Smooth muscle cell (in vitro differentiated cells): ENCODE data around the gene GPSM3. TPM values are rescaled to one million over a fixed set of nuclear protein-coding genes. Genes with fewer than 3 reads are reported as not detected.
A peak's percentile ranks its signal among the peaks of the same experiment; 100 is the strongest.

Experiments
- DNase-seq: peaks from one replicate; lab custom pipeline; 2025; ENCODE audit not compliant: unreplicated experiment; lab: John Stamatoyannopoulos, UW
- H2AFZ ChIP-seq: fragments of 200-600 bp; sonication (generic); 2 replicates; pipeline ENCODE4 v1.6.0; 2016; ENCODE audit warnings: antibody characterized with exemption, low read depth, mild to moderate bottlenecking
- H3F3A ChIP-seq: fragments of 200-600 bp; sonication (generic); 2 replicates; pipeline ENCODE4 v1.6.0; 2017; ENCODE audit warnings: antibody characterized with exemption, low read depth
- H3K27ac ChIP-seq: fragments of 200-600 bp; sonication (generic); 2 replicates; pipeline ENCODE4 v1.5.1; 2016; ENCODE audit warnings: low read depth, mild to moderate bottlenecking
- H3K27me3 ChIP-seq: fragments of 200-600 bp; sonication (generic); 2 replicates; pipeline ENCODE4 v1.6.1; 2016; ENCODE audit warnings: low read depth, mild to moderate bottlenecking
- H3K36me3 ChIP-seq: fragments of 200-600 bp; sonication (generic); 2 replicates; pipeline ENCODE4 v1.5.1; 2016; ENCODE audit warnings: low read depth
- H3K4me1 ChIP-seq: fragments of 200-600 bp; sonication (generic); 2 replicates; pipeline ENCODE4 v1.5.1; 2016; ENCODE audit warnings: low read depth
- H3K4me2 ChIP-seq: fragments of 200-600 bp; sonication (generic); 2 replicates; pipeline ENCODE4 v1.6.0; 2016; ENCODE audit warnings: mild to moderate bottlenecking
- H3K4me3 ChIP-seq: fragments of 200-600 bp; sonication (generic); 2 replicates; pipeline ENCODE4 v1.5.1; 2016; ENCODE audit warnings: mild to moderate bottlenecking
- H3K79me2 ChIP-seq: fragments of 200-600 bp; sonication (generic); 2 replicates; pipeline ENCODE4 v1.6.0; 2016; ENCODE audit warnings: low read depth, mild to moderate bottlenecking
- H3K9ac ChIP-seq: fragments of 200-600 bp; sonication (generic); 2 replicates; pipeline ENCODE4 v1.6.0; 2016; ENCODE audit warnings: low read depth
- H3K9me3 ChIP-seq: fragments of 200-600 bp; sonication (generic); replicated peaks from 2 replicates; pipeline ENCODE4 v1.5.1; 2016; ENCODE audit warnings: low read depth
- H4K20me1 ChIP-seq: fragments of 200-600 bp; sonication (generic); 2 replicates; pipeline ENCODE4 v1.6.0; 2016; ENCODE audit warnings: low read depth
- CTCF ChIP-seq: fragments of 200-600 bp; sonication (generic); IDR thresholded peaks from 2 replicates; pipeline ENCODE4 v1.5.1; 2017; ENCODE audit warnings: borderline replicate concordance, mild to moderate bottlenecking, antibody characterized with exemption; ENCODE audit not compliant: insufficient read depth, poor library complexity, severe bottlenecking
- WGBS: methylation state at CpG from one replicate; pipeline ENCODE4 v1.1.7; 2016; ENCODE audit warnings: low lambda C conversion rate; 5-methylcytosine and 5-hydroxymethylcytosine counted together
- polyA plus RNA-seq: library from polyadenylated mRNA; unstranded; fragments of >200 nt; fragmentation: Nextera tagmentation; extraction: Ambion mirVana; gene quantifications from 2 replicates; pipeline ENCODE4 v1.2.1, GENCODE V29; 2016
- total RNA-seq: library from RNA; depleted of rRNA; stranded (reverse); fragments of >200 nt; gene quantifications from 2 replicates; pipeline ENCODE4 v1.2.3, GENCODE V29; 2014

GPSM3 gene
- total and polyA plus RNA-seq, 2 experiments from 2014 or later, result 5.3 to 15.6 TPM

DNA sequence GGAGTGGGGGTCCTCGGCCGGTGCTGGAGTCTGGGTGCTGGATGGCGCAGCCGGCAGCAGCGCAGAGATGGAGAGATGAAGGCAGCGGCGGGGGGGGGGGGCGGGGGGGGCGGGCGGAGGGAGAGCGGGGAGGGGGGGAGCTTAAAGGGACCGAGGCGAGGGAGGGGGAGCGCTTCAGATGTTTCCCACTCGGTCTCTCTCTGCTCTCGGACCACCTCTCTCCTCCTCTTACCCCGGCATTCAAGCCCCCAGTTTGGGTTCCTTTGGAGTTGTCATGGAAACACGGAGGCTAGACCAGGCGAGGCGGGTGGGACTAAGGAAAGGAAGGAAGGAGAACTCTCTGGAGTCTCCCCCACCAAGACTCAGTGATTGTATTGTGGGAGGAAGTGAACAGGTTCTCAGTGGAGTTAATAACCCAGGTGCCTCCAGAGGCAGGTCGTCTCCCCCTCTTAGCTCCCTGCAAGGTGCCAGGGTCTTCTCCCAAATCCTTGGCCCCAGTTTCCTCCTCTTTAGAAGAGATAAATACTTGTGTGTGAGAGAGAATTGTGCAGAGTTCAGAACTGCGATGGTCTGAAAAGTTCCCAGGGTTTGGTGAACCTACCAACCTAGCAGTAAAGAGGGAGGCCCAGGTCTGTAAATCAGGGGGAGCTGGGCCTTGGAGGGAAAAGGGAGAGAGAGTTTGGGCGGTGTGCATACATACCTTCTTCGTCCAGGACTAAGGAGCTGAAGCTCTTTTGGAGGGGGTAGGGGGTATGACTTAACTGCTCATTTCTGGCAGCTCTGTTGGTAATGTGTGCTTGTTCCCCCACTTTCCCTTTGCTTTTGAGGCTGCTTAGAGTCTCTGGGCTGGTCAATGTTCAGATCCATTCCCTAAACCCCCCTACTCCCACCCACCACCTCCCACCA, 40.3 kb downstream of the GPSM3 start, which contains the start of gene PRRT1:
PRRT1 (minus strand) TSS at position 77 of the 906 bp plus-strand sequence. CDS start 112 bp downstream, outside the sequence.
- DNase-seq, result no peak
- Histone ChIP-seq H3K79me2 (peaks cover 10% of the 10 kb centered on the region), H3K9me3 (no peaks in the 10 kb centered on the region), H3K9ac (peak within 1 kb of the TSS; percentile 87), H4K20me1 (no peaks in the 10 kb centered on the region), H2AFZ (peak within 1 kb of the TSS; percentile 20), H3K4me2 (peak within 1 kb of the TSS; percentile 90), H3K27ac (peak within 1 kb of the TSS; percentile 91), H3K4me1 (peaks cover 18% of the 10 kb centered on the region), H3K27me3 (peaks cover 26% of the 10 kb centered on the region), H3K36me3 (no peaks in the 10 kb centered on the region), H3F3A (no peaks in the 10 kb centered on the region), H3K4me3 (peak within 1 kb of the TSS; percentile 85)
- 10% methylated on average over 13 of the region's 24 CpGs for WGBS
- no peak for TF ChIP-seq CTCF

- H3K27ac ChIP-seq, result no peak overlapping the region
- 46% methylated on average over 5 of the region's 8 CpGs for WGBS
- H3K9ac ChIP-seq, result no peak overlapping the region
- H3K4me1 ChIP-seq, result peaks cover 18% of the 10 kb centered on the region
- peak overlapping the region; percentile 90 for H3K4me2 ChIP-seq
- H3K9me3 ChIP-seq, result no peaks in the 10 kb centered on the region
- no peaks in the 10 kb centered on the region for H4K20me1 ChIP-seq
- H2AFZ ChIP-seq, result no peak overlapping the region
- peaks cover 10% of the 10 kb centered on the region for H3K79me2 ChIP-seq
- TF ChIP-seq CTCF, result no peak
- no peak for DNase-seq
- H3K36me3 ChIP-seq, result no peaks in the 10 kb centered on the region
- no peaks in the 10 kb centered on the region for H3F3A ChIP-seq
- H3K27me3 ChIP-seq, result peaks cover 26% of the 10 kb centered on the region
- peak overlapping the region; percentile 85 for H3K4me3 ChIP-seq
These were observed 41.1 kb downstream of the GPSM3 start for GRCh38 chr6:32151181-32151862.

DNA sequence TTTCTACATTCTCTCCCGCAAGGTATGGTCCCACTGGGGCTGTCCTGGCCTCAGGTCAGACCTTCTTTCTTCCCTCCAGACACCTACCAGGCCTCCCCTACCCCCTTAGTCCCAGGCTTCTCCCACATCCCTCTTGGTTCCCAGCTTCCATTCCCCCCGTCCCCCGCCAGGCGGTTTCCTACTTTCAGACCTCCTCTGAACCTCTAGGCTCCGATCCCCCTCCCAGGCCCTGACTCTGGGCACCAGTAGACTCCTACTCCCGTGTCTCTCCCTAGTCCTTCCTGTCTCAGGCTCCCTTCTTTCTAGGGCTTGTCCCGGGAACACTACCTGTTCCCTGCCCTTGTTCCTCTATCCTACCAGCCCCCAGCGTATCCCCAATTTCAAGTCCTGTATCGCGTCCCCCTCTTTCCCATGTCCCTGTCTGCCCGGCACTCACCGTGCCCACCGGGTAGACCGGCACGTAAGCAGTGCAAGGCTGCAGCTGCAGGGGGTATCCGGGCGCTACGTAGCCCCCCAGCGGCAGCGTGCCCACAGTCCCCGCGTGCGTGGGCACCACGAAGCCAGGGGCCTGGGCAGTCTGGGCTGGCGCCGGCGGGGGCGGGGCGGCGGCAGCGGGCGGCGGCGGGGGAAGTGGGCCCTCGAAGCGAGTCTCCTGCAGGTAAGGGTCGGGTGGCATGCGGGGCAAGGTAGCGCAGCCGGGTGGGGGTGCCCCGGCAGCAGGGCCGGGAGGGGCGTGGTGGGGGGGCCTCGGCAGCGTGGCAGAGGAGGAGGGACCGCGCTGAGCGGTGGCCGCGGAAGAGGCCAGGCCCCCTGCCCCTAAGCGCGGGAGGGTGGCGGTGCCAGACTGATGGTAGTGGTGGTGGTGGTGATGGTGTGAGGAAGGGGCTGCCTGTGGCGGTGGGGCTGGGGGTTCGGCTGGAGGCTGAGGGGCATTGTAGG, 42.2 kb downstream of the GPSM3 start:
- no peaks in the 10 kb centered on the region for H3K9me3 ChIP-seq
- H2AFZ ChIP-seq, result no peak overlapping the region
- H3K79me2 ChIP-seq, result peaks cover 9% of the 10 kb centered on the region
- 24% methylated on average over 37 of the region's 55 CpGs for WGBS
- no peak for TF ChIP-seq CTCF
- DNase-seq, result no peak
- no peaks in the 10 kb centered on the region for H3F3A ChIP-seq
- H3K27me3 ChIP-seq, result peaks cover 26% of the 10 kb centered on the region
- H3K9ac ChIP-seq, result no peak overlapping the region
- no peak overlapping the region for H3K27ac ChIP-seq
- peak overlapping the region; percentile 90 for H3K4me2 ChIP-seq
- H3K4me3 ChIP-seq, result peak overlapping the region; percentile 27
- H3K36me3 ChIP-seq, result no peaks in the 10 kb centered on the region
- H4K20me1 ChIP-seq, result no peaks in the 10 kb centered on the region
- peaks cover 17% of the 10 kb centered on the region for H3K4me1 ChIP-seq
